Stimulated activated naive CD8-positive, alpha-beta T cell treated with anti-CD3 and anti-CD28 coated beads, Interleukin-15, Interleukin-2, amounts not matched to agents 100 ng/mL and 50 ng/mL, for 24 hours (primary cell): ENCODE data around the gene TNS1.

ENCODE experiments used
- H3K27ac Mint-ChIP-seq: one replicate; pipeline ENCODE4 v1.8.0; 2021; ENCODE audit warnings: mild to moderate bottlenecking, mixed read lengths
- H3K27me3 Mint-ChIP-seq: one replicate; pipeline ENCODE4 v1.8.0; 2021; ENCODE audit warnings: mixed read lengths
- H3K36me3 Mint-ChIP-seq: one replicate; pipeline ENCODE4 v1.8.0; 2021; ENCODE audit warnings: low read depth, mixed read lengths
- H3K4me1 Mint-ChIP-seq: one replicate; pipeline ENCODE4 v1.8.0; 2021; ENCODE audit warnings: low read depth, mixed read lengths
- H3K4me3 Mint-ChIP-seq: one replicate; pipeline ENCODE4 v1.8.0; 2021; ENCODE audit warnings: mild to moderate bottlenecking, mixed read lengths
- H3K9me3 Mint-ChIP-seq: one replicate; pipeline ENCODE4 v1.8.0; 2021; ENCODE audit warnings: mixed read lengths

The TNS1 gene

GRCh38 chr2:217947383-217948350, 55.1 kb downstream of the TNS1 start:
- Mint-ChIP-seq H3K4me3 (no peak overlapping the region), H3K27ac (no peak overlapping the region)

GRCh38 chr2:217946051-217946450, 56.7 kb downstream of the TNS1 start:
- Mint-ChIP-seq H3K9me3 (no peaks in the 10 kb centered on the region), H3K27ac (no peak overlapping the region), H3K4me3 (no peak overlapping the region), H3K4me1 (peaks cover 4% of the 10 kb centered on the region), H3K36me3 (no peaks in the 10 kb centered on the region), H3K27me3 (peaks cover 20% of the 10 kb centered on the region)

More at GRCh38 chr2:217947383-217948350, 55.1 kb downstream of the TNS1 start:
- H3K36me3 Mint-ChIP-seq, result no peaks in the 10 kb centered on the region
- H3K27me3 Mint-ChIP-seq, result peaks cover 10% of the 10 kb centered on the region
- peaks cover 4% of the 10 kb centered on the region for H3K4me1 Mint-ChIP-seq
- no peaks in the 10 kb centered on the region for H3K9me3 Mint-ChIP-seq

GRCh38 chr2:217945530-217945929, 57.3 kb downstream of the TNS1 start:
- Mint-ChIP-seq H3K36me3 (no peaks in the 10 kb centered on the region), H3K4me1 (peaks cover 4% of the 10 kb centered on the region), H3K27me3 (peaks cover 20% of the 10 kb centered on the region), H3K9me3 (no peaks in the 10 kb centered on the region), H3K27ac (no peak overlapping the region), H3K4me3 (no peak overlapping the region)

GRCh38 chr2:217944923-217945322, 57.9 kb downstream of the TNS1 start:
- no peaks in the 10 kb centered on the region for H3K36me3 Mint-ChIP-seq
- H3K4me1 Mint-ChIP-seq, result peaks cover 4% of the 10 kb centered on the region
- H3K27me3 Mint-ChIP-seq, result peaks cover 20% of the 10 kb centered on the region
- H3K4me3 Mint-ChIP-seq, result no peak overlapping the region
- H3K9me3 Mint-ChIP-seq, result no peaks in the 10 kb centered on the region
- H3K27ac Mint-ChIP-seq, result no peak overlapping the region

GRCh38 chr2:217944366-217944765, 58.4 kb downstream of the TNS1 start:
- H3K4me1 Mint-ChIP-seq, result peaks cover 4% of the 10 kb centered on the region

GRCh38 chr2:217943446-217944321, 59.1 kb downstream of the TNS1 start:
- Mint-ChIP-seq H3K9me3 (no peaks in the 10 kb centered on the region), H3K4me3 (no peak overlapping the region), H3K27me3 (peaks cover 20% of the 10 kb centered on the region), H3K4me1 (peaks cover 4% of the 10 kb centered on the region), H3K27ac (no peak overlapping the region), H3K36me3 (no peaks in the 10 kb centered on the region)

More at GRCh38 chr2:217944366-217944765, 58.4 kb downstream of the TNS1 start:
- H3K4me3 Mint-ChIP-seq, result no peak overlapping the region
- peaks cover 20% of the 10 kb centered on the region for H3K27me3 Mint-ChIP-seq
- no peaks in the 10 kb centered on the region for H3K9me3 Mint-ChIP-seq
- no peak overlapping the region for H3K27ac Mint-ChIP-seq
- H3K36me3 Mint-ChIP-seq, result no peaks in the 10 kb centered on the region

- no peaks in the 10 kb centered on the region for H3K9me3 Mint-ChIP-seq
- peaks cover 4% of the 10 kb centered on the region for H3K4me1 Mint-ChIP-seq
- no peak overlapping the region for H3K27ac Mint-ChIP-seq
- H3K36me3 Mint-ChIP-seq, result no peaks in the 10 kb centered on the region
- H3K27me3 Mint-ChIP-seq, result peaks cover 20% of the 10 kb centered on the region
- H3K4me3 Mint-ChIP-seq, result no peak overlapping the region
Measured at GRCh38 chr2:217942731-217943335, 60.0 kb downstream of the TNS1 start.

- Mint-ChIP-seq H3K27me3 (peaks cover 20% of the 10 kb centered on the region), H3K4me1 (peaks cover 4% of the 10 kb centered on the region), H3K27ac (no peak overlapping the region), H3K36me3 (no peaks in the 10 kb centered on the region), H3K9me3 (no peaks in the 10 kb centered on the region), H3K4me3 (no peak overlapping the region)
Measured at GRCh38 chr2:217941886-217942728, 60.7 kb downstream of the TNS1 start.

- H3K4me3 Mint-ChIP-seq, result no peak overlapping the region
- no peaks in the 10 kb centered on the region for H3K9me3 Mint-ChIP-seq
- peaks cover 20% of the 10 kb centered on the region for H3K27me3 Mint-ChIP-seq
- no peak overlapping the region for H3K27ac Mint-ChIP-seq
- H3K36me3 Mint-ChIP-seq, result no peaks in the 10 kb centered on the region
- peaks cover 4% of the 10 kb centered on the region for H3K4me1 Mint-ChIP-seq
Measured at GRCh38 chr2:217941339-217941738, 61.5 kb downstream of the TNS1 start.

- Mint-ChIP-seq H3K36me3 (no peaks in the 10 kb centered on the region), H3K9me3 (no peaks in the 10 kb centered on the region), H3K4me3 (no peak overlapping the region), H3K4me1 (peaks cover 4% of the 10 kb centered on the region), H3K27me3 (peaks cover 15% of the 10 kb centered on the region), H3K27ac (no peak overlapping the region)
Measured at GRCh38 chr2:217940261-217941220, 62.3 kb downstream of the TNS1 start.

- Mint-ChIP-seq H3K9me3 (no peaks in the 10 kb centered on the region), H3K4me3 (no peak overlapping the region), H3K27me3 (peaks cover 15% of the 10 kb centered on the region), H3K27ac (no peak overlapping the region), H3K4me1 (peaks cover 4% of the 10 kb centered on the region), H3K36me3 (no peaks in the 10 kb centered on the region)
Measured at GRCh38 chr2:217939629-217940245, 63.1 kb downstream of the TNS1 start.

GRCh38 chr2:217939220-217939619, 63.6 kb downstream of the TNS1 start:
- peaks cover 15% of the 10 kb centered on the region for H3K27me3 Mint-ChIP-seq
- no peak overlapping the region for H3K4me3 Mint-ChIP-seq
- no peak overlapping the region for H3K27ac Mint-ChIP-seq
- H3K4me1 Mint-ChIP-seq, result peaks cover 4% of the 10 kb centered on the region
- no peaks in the 10 kb centered on the region for H3K36me3 Mint-ChIP-seq
- no peaks in the 10 kb centered on the region for H3K9me3 Mint-ChIP-seq

GRCh38 chr2:217938036-217938435, 64.8 kb downstream of the TNS1 start:
- H3K27ac Mint-ChIP-seq, result no peak overlapping the region
- H3K4me3 Mint-ChIP-seq, result no peak overlapping the region
- H3K36me3 Mint-ChIP-seq, result no peaks in the 10 kb centered on the region
- no peaks in the 10 kb centered on the region for H3K4me1 Mint-ChIP-seq
- H3K9me3 Mint-ChIP-seq, result no peaks in the 10 kb centered on the region
- peaks cover 16% of the 10 kb centered on the region for H3K27me3 Mint-ChIP-seq
